ENCODE results near the gene TMEM244. TPM values are rescaled to one million over a fixed set of nuclear protein-coding genes. Genes with fewer than 3 reads are reported as not detected.
"Not testable (repeated sequence)": the region's sequence is repeated elsewhere in the genome, so short reads cannot be mapped to it uniquely, and the experiment has no call there.

Gene TMEM244
- polyA plus RNA-seq, 3 donors: not detected

- WGBS, 3 donors: 67 to 89% (median 80%) methylated on average over 11 of the region's 11 CpGs
- H3K27ac ChIP-seq (ENCODE audit: low read depth, low read length): no peak overlapping the region
Observed at GRCh38 chr6:129835691-129836090, 25.4 kb downstream of the TMEM244 start.

GRCh38 chr6:129832299-129832698 is 28.8 kb downstream of the TMEM244 start:
- no peak overlapping the region for H3K27ac ChIP-seq (ENCODE audit: low read depth, low read length)
- WGBS, 3 donors: 79 to 87% (median 81%) methylated on average over 7 of the region's 7 CpGs

- 60 to 86% (median 78%) methylated on average over 3 of the region's 3 CpGs for WGBS, 3 donors
Observed at GRCh38 chr6:129828229-129828628, 32.9 kb downstream of the TMEM244 start.

DNA sequence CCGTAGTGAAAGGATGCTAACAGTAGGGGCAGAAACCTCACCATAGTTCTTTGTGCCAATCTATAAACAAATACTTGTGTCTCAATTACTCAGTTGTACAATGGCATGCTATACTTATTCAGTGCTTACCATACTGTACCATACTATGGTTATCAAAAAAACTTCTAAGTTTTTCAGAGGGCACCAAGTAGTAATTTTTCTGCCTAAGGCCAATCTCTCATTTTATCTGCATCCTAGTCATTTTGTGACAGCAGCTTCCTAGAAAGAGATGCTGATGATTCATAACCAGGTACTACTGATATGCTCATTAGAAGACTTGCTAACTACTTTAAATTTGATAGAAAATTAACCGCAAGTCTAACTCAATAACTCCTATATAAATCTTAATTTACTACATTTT is 42.9 kb downstream of the TMEM244 start:
- H3K27ac ChIP-seq (ENCODE audit: low read depth, low read length): no peak overlapping the region
- WGBS, 3 donors: 77 to 86% (median 84%) methylated on average over 2 of the region's 2 CpGs

More at GRCh38 chr6:129828229-129828628, 32.9 kb downstream of the TMEM244 start:
- no peak overlapping the region for H3K27ac ChIP-seq (ENCODE audit: low read depth, low read length)

DNA sequence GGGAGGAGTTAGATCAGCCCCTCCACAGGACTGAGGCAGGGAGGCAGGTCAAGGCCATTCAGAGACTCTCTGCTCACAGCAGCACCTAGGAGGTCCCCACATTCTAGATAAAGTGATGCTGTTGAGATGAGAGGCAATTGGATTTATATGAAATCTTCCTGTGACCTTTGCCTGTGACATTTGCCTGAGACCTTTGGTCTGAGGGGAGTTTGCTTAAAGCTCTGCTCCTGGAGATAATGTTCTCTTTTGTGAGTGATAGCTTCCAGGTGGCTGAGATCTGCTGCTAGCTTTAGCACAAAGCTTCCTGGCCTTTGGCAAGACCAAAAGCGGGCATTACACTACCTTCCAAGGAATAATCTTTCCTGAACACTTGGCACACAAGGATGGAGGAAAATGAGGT is 43.3 kb downstream of the TMEM244 start:
- 76 to 95% (median 83%) methylated on average over 1 of the region's 1 CpG for WGBS, 3 donors

GRCh38 chr6:129817332-129817731 is 43.8 kb downstream of the TMEM244 start:
- no peak overlapping the region for H3K27ac ChIP-seq (ENCODE audit: low read depth, low read length)
- 62 to 88% (median 76%) methylated on average over 3 of the region's 3 CpGs for WGBS, 3 donors

More for the DNA sequence above, 43.3 kb downstream of the TMEM244 start:
- no peak overlapping the region for H3K27ac ChIP-seq (ENCODE audit: low read depth, low read length)

- WGBS, 3 donors: 70 to 89% (median 87%) methylated on average over 2 of the region's 2 CpGs
- no peak overlapping the region for H3K27ac ChIP-seq (ENCODE audit: low read depth, low read length)
Observed at GRCh38 chr6:129812145-129812777, 48.9 kb downstream of the TMEM244 start.

DNA sequence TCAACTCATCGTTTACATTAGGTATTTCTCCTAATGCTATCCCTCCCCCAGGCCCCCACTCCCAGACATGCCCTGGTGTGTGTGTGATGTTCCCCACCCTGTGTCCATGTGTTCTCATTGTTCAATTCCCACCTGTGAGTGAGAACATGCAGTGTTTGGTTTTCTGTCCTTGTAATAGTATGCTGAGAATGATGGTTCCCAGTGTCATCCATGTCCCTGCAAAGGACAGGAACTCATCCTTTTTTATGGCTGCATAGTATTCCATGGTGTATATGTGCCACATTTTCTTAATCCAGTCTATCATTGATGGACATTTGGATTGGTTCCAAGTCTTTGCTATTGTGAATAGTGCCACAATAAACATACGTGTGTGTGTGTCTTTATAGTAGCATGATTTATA is 54.0 kb downstream of the TMEM244 start:
- WGBS, 3 donors: 86 to 94% (median 93%) methylated on average over 2 of the region's 2 CpGs
- not testable (repeated sequence) for H3K27ac ChIP-seq (ENCODE audit: low read depth, low read length)

GRCh38 chr6:129802920-129803319 is 58.2 kb downstream of the TMEM244 start:
- H3K27ac ChIP-seq (ENCODE audit: low read depth, low read length): not testable (repeated sequence)

GRCh38 chr6:129801909-129802308 is 59.2 kb downstream of the TMEM244 start:
- WGBS, 3 donors: 63 to 88% (median 78%) methylated on average over 4 of the region's 4 CpGs
- H3K27ac ChIP-seq (ENCODE audit: low read depth, low read length): no peak overlapping the region

DNA sequence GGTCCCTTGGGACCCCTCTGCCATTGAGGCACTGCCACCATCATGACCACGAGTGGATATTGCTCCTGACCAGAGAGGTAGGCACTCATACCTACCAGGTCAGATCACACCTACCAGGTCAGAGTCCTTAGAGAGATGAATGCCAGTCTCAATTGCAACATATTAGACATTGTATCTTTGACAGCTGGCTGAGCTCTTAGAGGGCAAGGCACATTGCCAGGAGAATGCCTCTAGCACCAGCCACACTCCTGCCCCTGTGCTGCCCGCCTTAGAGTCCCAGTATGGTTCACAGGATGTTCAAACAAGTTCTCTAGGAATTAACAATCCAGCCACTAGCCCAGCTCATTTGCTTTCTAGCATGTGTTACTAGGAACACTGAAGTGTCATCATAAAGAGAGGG is 65.9 kb downstream of the TMEM244 start:
- 32 to 76% (median 75%) methylated on average over 2 of the region's 2 CpGs for WGBS, 3 donors
- no peak overlapping the region for H3K27ac ChIP-seq (ENCODE audit: low read depth, low read length)

DNA sequence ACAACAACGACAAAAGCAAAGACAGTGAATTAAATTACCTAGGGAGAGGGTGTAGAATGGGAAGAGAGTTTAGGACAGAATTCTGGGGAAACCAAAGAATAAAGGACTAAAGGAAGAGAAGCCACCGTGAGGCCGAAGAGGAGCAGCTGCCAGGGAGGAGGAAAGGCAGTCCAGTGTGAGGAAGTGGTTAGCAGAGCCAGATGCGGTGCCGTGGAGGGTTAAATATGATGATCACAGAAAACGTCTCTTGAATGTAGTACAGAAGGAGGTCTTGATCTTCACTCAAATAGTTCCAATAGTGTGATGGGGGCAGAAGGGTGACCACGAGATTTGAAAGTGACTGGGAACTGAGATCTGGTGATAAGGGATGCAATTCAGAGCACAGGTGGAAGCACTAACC is 67.7 kb downstream of the TMEM244 start:
- H3K27ac ChIP-seq (ENCODE audit: low read depth, low read length): no peak overlapping the region
- 40 to 66% (median 41%) methylated on average over 7 of the region's 7 CpGs for WGBS, 3 donors

GRCh38 chr6:129792049-129792448 is 69.1 kb downstream of the TMEM244 start:
- H3K27ac ChIP-seq (ENCODE audit: low read depth, low read length): no peak overlapping the region
- WGBS, 3 donors: 28 to 65% (median 63%) methylated on average over 4 of the region's 4 CpGs

GRCh38 chr6:129790785-129791184 is 70.3 kb downstream of the TMEM244 start:
- 93 to 100% (median 95%) methylated on average over 1 of the region's 1 CpG for WGBS, 3 donors
- H3K27ac ChIP-seq (ENCODE audit: low read depth, low read length): no peak overlapping the region

GRCh38 chr6:129789974-129790373 is 71.1 kb downstream of the TMEM244 start:
- no peak overlapping the region for H3K27ac ChIP-seq (ENCODE audit: low read depth, low read length)

- 77 to 95% (median 94%) methylated on average over 2 of the region's 2 CpGs for WGBS, 3 donors
- H3K27ac ChIP-seq (ENCODE audit: low read depth, low read length): no peak overlapping the region
Observed at GRCh38 chr6:129787816-129788215, 73.3 kb downstream of the TMEM244 start.

DNA sequence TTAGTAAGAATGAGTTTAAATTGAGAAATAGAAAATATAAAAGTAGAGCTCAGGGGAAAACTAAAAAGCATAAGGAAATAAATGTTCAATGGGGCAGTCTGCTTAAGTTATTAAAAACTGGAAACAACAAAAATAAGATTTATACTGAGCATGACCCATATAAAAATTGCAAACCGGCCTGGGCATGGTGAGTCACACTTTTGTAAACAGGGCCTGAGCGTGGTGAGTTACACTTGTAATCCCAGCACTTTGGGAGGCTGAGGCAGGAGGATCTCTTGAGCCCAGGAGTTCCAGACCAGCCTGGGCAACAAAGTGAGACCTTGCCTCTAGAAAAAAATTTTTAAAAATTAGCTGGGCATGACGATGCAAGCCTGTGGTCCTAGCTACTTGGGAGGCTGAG is 74.6 kb downstream of the TMEM244 start:
- H3K27ac ChIP-seq (ENCODE audit: low read depth, low read length): no peak overlapping the region
- WGBS, 3 donors: 78 to 84% (median 80%) methylated on average over 3 of the region's 3 CpGs

DNA sequence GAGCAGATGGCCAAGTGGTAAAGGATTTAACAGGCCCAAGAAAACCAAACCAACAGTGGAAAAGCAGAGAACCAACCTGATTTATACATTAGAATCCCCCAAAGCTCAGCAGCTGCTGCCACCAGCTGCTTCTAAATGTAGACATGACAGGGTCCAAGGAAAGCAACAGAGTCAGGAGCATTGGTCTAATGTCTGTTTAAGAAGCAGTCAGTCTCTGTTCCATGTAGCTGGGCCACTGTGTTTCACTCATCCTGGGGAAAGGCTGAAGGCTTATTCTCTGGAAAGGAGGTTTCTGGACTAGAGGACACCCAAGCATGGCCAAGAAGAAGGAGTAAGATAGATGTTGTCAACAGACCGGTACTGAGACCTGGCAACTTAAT is 75.4 kb downstream of the TMEM244 start:
- H3K27ac ChIP-seq (ENCODE audit: low read depth, low read length): no peak overlapping the region
- WGBS, 3 donors: 80 to 88% (median 82%) methylated on average over 1 of the region's 1 CpG

- 72 to 86% (median 84%) methylated on average over 4 of the region's 4 CpGs for WGBS, 3 donors
- H3K27ac ChIP-seq (ENCODE audit: low read depth, low read length): no peak overlapping the region
Observed at GRCh38 chr6:129785047-129785755, 75.9 kb downstream of the TMEM244 start.
